ENCODE measurements around the gene TXLNB.
A peak's percentile ranks its signal among the peaks of the same experiment; 100 is the strongest.
"Not testable (repeated sequence)": the region's sequence is repeated elsewhere in the genome, so short reads cannot be mapped to it uniquely, and the experiment has no call there.

TXLNB gene

GRCh38 chr6:139219271-139219729 lies 72.5 kb downstream of the TXLNB start:
- Histone ChIP-seq H3K27ac (ENCODE audit: low read depth, low read length, poor library complexity, severe bottlenecking) (peak overlapping the region; percentile 71), H3K4me1 (ENCODE audit: insufficient read depth, low read length, severe bottlenecking) (peaks cover 12% of the 10 kb centered on the region), H3K36me3 (ENCODE audit: insufficient read depth, low read length) (no peaks in the 10 kb centered on the region), H3K4me3 (ENCODE audit: low read depth, low read length, poor library complexity, severe bottlenecking) (peak overlapping the region; percentile 45), H4K20me1 (ENCODE audit: insufficient read depth, low read length) (no peaks in the 10 kb centered on the region), H3K4me2 (ENCODE audit: low read length) (peak overlapping the region; percentile 58), H3K9me3 (ENCODE audit: low read length) (peaks cover 6% of the 10 kb centered on the region), H3K9me2 (ENCODE audit: low read depth, low read length) (no peaks in the 10 kb centered on the region), H3K27me3 (ENCODE audit: insufficient read depth, low read length) (no peaks in the 10 kb centered on the region), H3F3A (ENCODE audit: insufficient read depth, low read length) (no peaks in the 10 kb centered on the region), H3K9ac (ENCODE audit: low read length) (peak overlapping the region; percentile 43), H2AFZ (ENCODE audit: low read length) (no peak overlapping the region), H3K79me2 (ENCODE audit: insufficient read depth, low read length) (no peaks in the 10 kb centered on the region)
- TF ChIP-seq CTCF (IDR thresholded peaks at IDR 0.05; ENCODE audit: low read length) (peak; percentile 98), EZH2 (IDR thresholded peaks at IDR 0.05; ENCODE audit: borderline replicate concordance, low read length) (no peak)

- H3K9ac ChIP-seq (ENCODE audit: low read length); H3K4me3 ChIP-seq (ENCODE audit: low read depth, low read length, poor library complexity, severe bottlenecking); H4K20me1 ChIP-seq (ENCODE audit: insufficient read depth, low read length); H2AFZ ChIP-seq (ENCODE audit: low read length); H3K4me2 ChIP-seq (ENCODE audit: low read length); H3K79me2 ChIP-seq (ENCODE audit: insufficient read depth, low read length); H3K36me3 ChIP-seq (ENCODE audit: insufficient read depth, low read length); H3K4me1 ChIP-seq (ENCODE audit: insufficient read depth, low read length, severe bottlenecking); H3F3A ChIP-seq (ENCODE audit: insufficient read depth, low read length); H3K27ac ChIP-seq (ENCODE audit: low read depth, low read length, poor library complexity, severe bottlenecking); H3K27me3 ChIP-seq (ENCODE audit: insufficient read depth, low read length); H3K9me3 ChIP-seq (ENCODE audit: low read length); H3K9me2 ChIP-seq (ENCODE audit: low read depth, low read length): not testable (repeated sequence)
Observed at GRCh38 chr6:139212460-139212859, 79.3 kb downstream of the TXLNB start.

- H3K9me2 ChIP-seq (ENCODE audit: low read depth, low read length); H3K27ac ChIP-seq (ENCODE audit: low read depth, low read length, poor library complexity, severe bottlenecking); H3F3A ChIP-seq (ENCODE audit: insufficient read depth, low read length); H2AFZ ChIP-seq (ENCODE audit: low read length); H3K4me1 ChIP-seq (ENCODE audit: insufficient read depth, low read length, severe bottlenecking); H4K20me1 ChIP-seq (ENCODE audit: insufficient read depth, low read length); H3K27me3 ChIP-seq (ENCODE audit: insufficient read depth, low read length); H3K36me3 ChIP-seq (ENCODE audit: insufficient read depth, low read length); H3K4me3 ChIP-seq (ENCODE audit: low read depth, low read length, poor library complexity, severe bottlenecking); H3K9ac ChIP-seq (ENCODE audit: low read length); H3K4me2 ChIP-seq (ENCODE audit: low read length); H3K79me2 ChIP-seq (ENCODE audit: insufficient read depth, low read length); H3K9me3 ChIP-seq (ENCODE audit: low read length): not testable (repeated sequence)
Observed at GRCh38 chr6:139210766-139211165, 81.0 kb downstream of the TXLNB start.

- no peak overlapping the region for H3K4me2 ChIP-seq (ENCODE audit: low read length)
- H3K9me3 ChIP-seq (ENCODE audit: low read length) = no peaks in the 10 kb centered on the region
- no peaks in the 10 kb centered on the region for H4K20me1 ChIP-seq (ENCODE audit: insufficient read depth, low read length)
- TF ChIP-seq EZH2 (IDR thresholded peaks at IDR 0.05; ENCODE audit: borderline replicate concordance, low read length) (no peak), CTCF (IDR thresholded peaks at IDR 0.05; ENCODE audit: low read length) (no peak)
- no peaks in the 10 kb centered on the region for H3K9me2 ChIP-seq (ENCODE audit: low read depth, low read length)
- H3K36me3 ChIP-seq (ENCODE audit: insufficient read depth, low read length) = no peaks in the 10 kb centered on the region
- no peak overlapping the region for H3K9ac ChIP-seq (ENCODE audit: low read length)
- H3K27me3 ChIP-seq (ENCODE audit: insufficient read depth, low read length) = no peaks in the 10 kb centered on the region
- no peak overlapping the region for H2AFZ ChIP-seq (ENCODE audit: low read length)
- H3K27ac ChIP-seq (ENCODE audit: low read depth, low read length, poor library complexity, severe bottlenecking) = no peak overlapping the region
- no peaks in the 10 kb centered on the region for H3K79me2 ChIP-seq (ENCODE audit: insufficient read depth, low read length)
- H3F3A ChIP-seq (ENCODE audit: insufficient read depth, low read length) = no peaks in the 10 kb centered on the region
- H3K4me3 ChIP-seq (ENCODE audit: low read depth, low read length, poor library complexity, severe bottlenecking) = no peak overlapping the region
- H3K4me1 ChIP-seq (ENCODE audit: insufficient read depth, low read length, severe bottlenecking) = no peaks in the 10 kb centered on the region
Observed at GRCh38 chr6:139205843-139206242, 86.0 kb downstream of the TXLNB start.
